Thyroid gland (tissue), 4 donors: ENCODE data around the gene ABCA9.

Experiments
- CTCF ChIP-seq, 6 experiments: fragments of 200-600 bp in 3 of 6; fragments of 450-650 bp in 3 of 6; sonication (generic) in 3 of 6; IDR thresholded peaks; one replicate each; pipeline ENCODE4 v1.5.1; 2016 to 2019; ENCODE audit warnings: antibody characterized with exemption in 6 of 6, mild to moderate bottlenecking in 2 of 6, inconsistent platforms in 1 of 6, moderate library complexity in 1 of 6
- POLR2A ChIP-seq, 2 donors: fragments of 450-650 bp; IDR thresholded peaks; one replicate each; pipeline ENCODE4 v1.6.1; 2017; ENCODE audit warnings: antibody characterized with exemption in 2 of 2, mild to moderate bottlenecking in 2 of 2, moderate library complexity in 1 of 2

- TF ChIP-seq CTCF (IDR thresholded peaks at IDR 0.05) (no peak), POLR2A (IDR thresholded peaks at IDR 0.05) (no peak)
These were observed 22.0 kb upstream of the ABCA9 start for GRCh38 chr17:69082696-69083095.
